Trophoblast cell (in vitro differentiated cells and primary cell): ENCODE measurements around the gene CCDC200.

ENCODE experiments used
- DNase-seq, 2 donors: peaks; one replicate each; pipeline ENCODE4 v3.0.0-alpha.2; 2016
- H2AFZ ChIP-seq: 2 replicates; pipeline ENCODE4 v1.6.1; 2013; ENCODE audit warnings: low read length, moderate library complexity, mild to moderate bottlenecking; ENCODE audit not compliant: insufficient read depth, poor library complexity
- H2AK5ac ChIP-seq: 2 replicates; pipeline ENCODE4 v1.6.1; 2013; ENCODE audit warnings: mild to moderate bottlenecking, low read length
- H2BK120ac ChIP-seq: 2 replicates; pipeline ENCODE4 v1.6.1; 2013; ENCODE audit warnings: low read length, mild to moderate bottlenecking, moderate library complexity; ENCODE audit not compliant: insufficient read depth, poor library complexity
- H2BK12ac ChIP-seq: 2 replicates; pipeline ENCODE4 v1.6.1; 2013; ENCODE audit warnings: mild to moderate bottlenecking, low read length, moderate library complexity
- H2BK5ac ChIP-seq: 2 replicates; pipeline ENCODE4 v1.6.1; 2013; ENCODE audit warnings: low read length, low read depth, moderate library complexity, mild to moderate bottlenecking; ENCODE audit not compliant: poor library complexity
- H3K14ac ChIP-seq: 2 replicates; pipeline ENCODE4 v1.6.1; 2013; ENCODE audit warnings: mild to moderate bottlenecking, low read length
- H3K18ac ChIP-seq: 2 replicates; pipeline ENCODE4 v1.6.1; 2013; ENCODE audit warnings: mild to moderate bottlenecking, low read length
- H3K23ac ChIP-seq: 2 replicates; pipeline ENCODE4 v1.6.1; 2013; ENCODE audit warnings: low read length
- H3K27ac ChIP-seq: 2 replicates; pipeline ENCODE4 v1.5.1; 2013; ENCODE audit warnings: low read depth, mild to moderate bottlenecking, inconsistent platforms, low read length, moderate library complexity
- H3K27me3 ChIP-seq: 2 replicates; pipeline ENCODE4 v1.6.1; 2013; ENCODE audit warnings: inconsistent platforms, mild to moderate bottlenecking, low read length, moderate library complexity; ENCODE audit not compliant: insufficient read depth
- H3K36me3 ChIP-seq, 2 experiments: 1 replicate in 1 of 2; 2 replicates in 1 of 2; pipeline ENCODE4 v1.6.1; 2013; ENCODE audit warnings: low read length in 2 of 2, mild to moderate bottlenecking in 2 of 2, moderate library complexity in 1 of 2; ENCODE audit not compliant: insufficient read depth in 2 of 2, control insufficient read depth in 1 of 2
- H3K4ac ChIP-seq: 2 replicates; pipeline ENCODE4 v1.6.1; 2013; ENCODE audit warnings: low read depth, mild to moderate bottlenecking, low read length, moderate library complexity
- H3K4me1 ChIP-seq, 2 experiments: 1 replicate in 1 of 2; 2 replicates in 1 of 2; pipeline ENCODE4 v1.6.1; 2013; ENCODE audit warnings: low read length in 2 of 2, mild to moderate bottlenecking in 2 of 2, moderate library complexity in 1 of 2; ENCODE audit not compliant: insufficient read depth in 2 of 2, control insufficient read depth in 1 of 2
- H3K4me2 ChIP-seq: 2 replicates; pipeline ENCODE4 v1.6.1; 2013; ENCODE audit warnings: inconsistent platforms, mild to moderate bottlenecking, low read length, moderate library complexity
- H3K4me3 ChIP-seq: 2 replicates; pipeline ENCODE4 v1.5.1; 2013; ENCODE audit warnings: mild to moderate bottlenecking, low read depth, low read length, inconsistent platforms
- H3K79me1 ChIP-seq: one replicate; pipeline ENCODE4 v1.6.1; 2013; ENCODE audit warnings: low read length
- H3K79me2 ChIP-seq: 2 replicates; pipeline ENCODE4 v1.6.1; 2013; ENCODE audit warnings: low read length, mild to moderate bottlenecking; ENCODE audit not compliant: control insufficient read depth, insufficient read depth, poor library complexity
- H3K9ac ChIP-seq: 2 replicates; pipeline ENCODE4 v1.6.1; 2013; ENCODE audit warnings: mild to moderate bottlenecking, low read length
- H3K9me3 ChIP-seq: 2 replicates; pipeline ENCODE4 v1.6.1; 2013; ENCODE audit warnings: low read depth, mild to moderate bottlenecking, control low read depth, inconsistent platforms, low read length; ENCODE audit not compliant: insufficient read depth
- H4K12ac ChIP-seq: 2 replicates; pipeline ENCODE4 v1.6.1; 2013; ENCODE audit warnings: low read depth, mild to moderate bottlenecking, low read length, moderate library complexity
- H4K8ac ChIP-seq: 2 replicates; pipeline ENCODE4 v1.6.1; 2013; ENCODE audit warnings: low read depth, mild to moderate bottlenecking, low read length, moderate library complexity
- H4K91ac ChIP-seq: one replicate; pipeline ENCODE4 v1.6.1; 2013; ENCODE audit warnings: low read depth, mild to moderate bottlenecking, low read length, moderate library complexity
- WGBS: extraction: QIAGEN DNeasy Blood & Tissue Kit; methylation state at CpG from one replicate; pipeline ENCODE4 v1.1.7; 2013; ENCODE audit warnings: missing lambda C conversion rate; ENCODE audit not compliant: insufficient read length, insufficient coverage; ENCODE audit errors: extremely low coverage; 5-methylcytosine and 5-hydroxymethylcytosine counted together

CCDC200 gene

GRCh38 chr17:43213545-43213944 lies 14.9 kb downstream of the CCDC200 start:
- Histone ChIP-seq H3K79me1 (peaks cover 5% of the 10 kb centered on the region), H2AK5ac (no peak overlapping the region), H3K23ac (no peak overlapping the region), H3K9me3 (no peaks in the 10 kb centered on the region), H4K91ac (no peak overlapping the region), H3K4me2 (no peak overlapping the region), H3K9ac (no peak overlapping the region), H3K79me2 (no peaks in the 10 kb centered on the region), H3K4me1 (peaks cover 4% of the 10 kb centered on the region in 2 experiments), H2BK5ac (no peak overlapping the region), H4K12ac (no peak overlapping the region), H3K14ac (no peak overlapping the region), H3K4ac (no peak overlapping the region), H2BK12ac (no peak overlapping the region), H3K4me3 (no peak overlapping the region), H3K18ac (no peak overlapping the region), H3K27me3 (no peaks in the 10 kb centered on the region), H4K8ac (no peak overlapping the region), H2AFZ (no peak overlapping the region), H3K27ac (no peak overlapping the region), H2BK120ac (no peak overlapping the region), H3K36me3 (peaks cover 10 to 14% of the 10 kb centered on the region in 2 experiments)
- no CpG with 5 or more reads among the region's 2 CpGs for WGBS
- no peak for DNase-seq

DNA sequence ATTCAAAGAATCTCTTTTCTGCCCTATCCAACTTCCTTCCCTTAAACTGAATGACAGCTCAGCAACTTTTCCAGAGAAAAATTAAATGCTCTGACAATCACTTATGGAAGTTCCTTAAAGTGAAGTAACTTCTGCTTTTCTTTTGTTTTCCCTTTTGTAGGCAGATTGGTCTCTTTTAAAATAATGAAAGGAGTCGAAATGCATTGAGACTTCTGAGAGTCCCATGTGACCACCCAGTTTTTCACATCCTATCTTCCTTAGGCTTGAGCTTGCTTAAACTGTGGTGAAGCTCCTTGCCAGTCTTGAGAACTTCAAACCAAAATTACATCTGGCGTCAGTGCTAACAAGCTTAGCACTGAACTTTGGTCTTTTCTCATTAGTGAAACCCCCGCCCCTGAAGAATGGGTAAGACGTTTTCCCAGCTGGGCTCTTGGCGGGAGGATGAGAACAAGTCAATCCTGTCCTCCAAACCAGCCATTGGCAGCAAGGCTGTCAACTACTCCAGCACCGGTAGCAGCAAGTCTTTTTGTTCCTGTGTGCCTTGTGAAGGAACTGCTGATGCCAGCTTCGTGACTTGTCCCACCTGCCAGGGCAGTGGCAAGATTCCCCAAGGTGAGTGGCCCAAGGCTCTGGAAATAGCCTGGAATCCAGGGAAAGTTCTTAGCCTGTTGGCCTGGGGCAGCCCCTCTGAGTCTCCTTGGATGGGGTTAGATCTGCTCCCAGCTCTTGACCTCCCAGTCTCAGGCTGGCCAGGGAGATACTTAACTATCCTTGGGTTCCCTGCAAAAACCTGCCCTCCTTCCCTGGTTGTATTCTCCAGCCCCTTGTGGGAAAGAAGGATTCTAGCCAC lies 15.6 kb downstream of the CCDC200 start:
- H3K27me3 ChIP-seq, result no peaks in the 10 kb centered on the region
- no peaks in the 10 kb centered on the region for H3K9me3 ChIP-seq
- no peak overlapping the region for H3K23ac ChIP-seq
- H4K91ac ChIP-seq, result no peak overlapping the region
- H2BK12ac ChIP-seq, result no peak overlapping the region
- no peak overlapping the region for H3K9ac ChIP-seq
- H4K8ac ChIP-seq, result no peak overlapping the region
- no peak overlapping the region for H2BK120ac ChIP-seq
- H3K27ac ChIP-seq, result no peak overlapping the region
- H3K36me3 ChIP-seq, result peaks cover 11 to 14% of the 10 kb centered on the region in 2 experiments
- no peaks in the 10 kb centered on the region for H3K79me2 ChIP-seq
- no peak overlapping the region for H2BK5ac ChIP-seq
- H3K4me2 ChIP-seq, result peak overlapping the region; percentile 83
- no peak overlapping the region for H3K4me3 ChIP-seq
- no peak overlapping the region for H3K4ac ChIP-seq
- peaks cover 4% of the 10 kb centered on the region in 2 experiments for H3K4me1 ChIP-seq
- WGBS, result no CpG with 5 or more reads among the region's 7 CpGs
- H3K18ac ChIP-seq, result no peak overlapping the region
- no peak overlapping the region for H2AK5ac ChIP-seq
- DNase-seq, result peak in 1 of 2 donors; percentile 23
- H3K79me1 ChIP-seq, result peaks cover 5% of the 10 kb centered on the region
- H4K12ac ChIP-seq, result no peak overlapping the region
- no peak overlapping the region for H3K14ac ChIP-seq
- no peak overlapping the region for H2AFZ ChIP-seq

GRCh38 chr17:43211480-43212402 lies 16.7 kb downstream of the CCDC200 start, which contains the start of gene TMEM106A:
Gene TMEM106A (plus strand): TSS chr17:43211875. CDS start chr17:43213042, 1,167 bp downstream.
- peak; percentile 91 to 96 for DNase-seq
- Histone ChIP-seq H3K4ac (no peak within 1 kb of the TSS), H2AFZ (no peak within 1 kb of the TSS), H2BK12ac (no peak within 1 kb of the TSS), H3K27ac (peak within 1 kb of the TSS; percentile 42), H3K9ac (peak within 1 kb of the TSS; percentile 57), H3K4me1 (peaks cover 4% of the 10 kb centered on the region in 2 experiments), H4K8ac (peak within 1 kb of the TSS; percentile 51), H3K14ac (peak within 1 kb of the TSS; percentile 5), H2BK120ac (peak within 1 kb of the TSS; percentile 0), H3K79me2 (no peaks in the 10 kb centered on the region), H3K9me3 (no peaks in the 10 kb centered on the region), H3K4me2 (peak within 1 kb of the TSS; percentile 83), H2AK5ac (no peak within 1 kb of the TSS), H3K23ac (no peak within 1 kb of the TSS), H2BK5ac (no peak within 1 kb of the TSS), H4K91ac (peak within 1 kb of the TSS; percentile 40), H3K27me3 (no peaks in the 10 kb centered on the region), H4K12ac (peak within 1 kb of the TSS; percentile 0), H3K79me1 (peaks cover 5% of the 10 kb centered on the region), H3K4me3 (peak within 1 kb of the TSS; percentile 72), H3K36me3 (peaks cover 7 to 18% of the 10 kb centered on the region in 2 experiments), H3K18ac (no peak within 1 kb of the TSS)
- no CpG with 5 or more reads among the region's 54 CpGs for WGBS

GRCh38 chr17:43211123-43211479 lies 17.3 kb downstream of the CCDC200 start:
- WGBS, result no CpG with 5 or more reads among the region's 2 CpGs
- Histone ChIP-seq H3K4ac (no peak overlapping the region), H3K36me3 (peaks cover 7 to 13% of the 10 kb centered on the region in 2 experiments), H3K79me2 (no peaks in the 10 kb centered on the region), H2AK5ac (no peak overlapping the region), H3K9me3 (no peaks in the 10 kb centered on the region), H4K8ac (peak overlapping the region; percentile 51), H4K91ac (peak overlapping the region; percentile 39), H3K4me2 (peak overlapping the region; percentile 83), H3K27me3 (no peaks in the 10 kb centered on the region), H3K4me3 (no peak overlapping the region), H4K12ac (no peak overlapping the region), H3K27ac (no peak overlapping the region), H2AFZ (no peak overlapping the region), H3K4me1 (peaks cover 4% of the 10 kb centered on the region in 2 experiments), H3K14ac (no peak overlapping the region), H2BK120ac (no peak overlapping the region), H2BK5ac (no peak overlapping the region), H3K18ac (no peak overlapping the region), H2BK12ac (no peak overlapping the region), H3K9ac (no peak overlapping the region), H3K79me1 (peaks cover 5% of the 10 kb centered on the region), H3K23ac (no peak overlapping the region)
- DNase-seq, result peak in 1 of 2 donors; percentile 10
